CD4-positive, CD25-positive, alpha-beta regulatory T cell (primary cell): ENCODE measurements around the gene MBOAT1. TPM values are rescaled to one million over a fixed set of nuclear protein-coding genes. Genes with fewer than 3 reads are reported as not detected.

Experiments
- ATAC-seq, 2 donors: fragments of 150-1000 bp; cut with Tn5 transposase; one replicate each; pipeline ENCODE4 v1.10.0; 2021; ENCODE audit warnings: low read depth in 2 of 2, moderate number of reproducible peaks in 2 of 2, moderate library complexity in 1 of 2
- DNase-seq, 3 donors: peaks; one replicate each; pipeline versions ENCODE4 v3.0.0 to v3.0.0-alpha.2; 2012 to 2022; ENCODE audit warnings: mixed read lengths in 1 of 3
- H3K27ac ChIP-seq: one replicate; pipeline ENCODE4 v1.7.0; 2013; ENCODE audit warnings: mild to moderate bottlenecking, low read length; ENCODE audit not compliant: insufficient read depth, poor library complexity, severe bottlenecking
- H3K27me3 ChIP-seq: one replicate; pipeline ENCODE4 v1.7.0; 2013; ENCODE audit warnings: low read length; ENCODE audit not compliant: control insufficient read depth, insufficient read depth
- H3K36me3 ChIP-seq: one replicate; pipeline ENCODE4 v1.7.0; 2013; ENCODE audit warnings: mild to moderate bottlenecking, low read length, moderate library complexity; ENCODE audit not compliant: control insufficient read depth, insufficient read depth
- H3K4me1 ChIP-seq: 2 replicates; pipeline ENCODE4 v1.7.0; 2013; ENCODE audit warnings: mild to moderate bottlenecking, low read length; ENCODE audit not compliant: insufficient read depth, control insufficient read depth, poor library complexity, severe bottlenecking
- H3K4me3 ChIP-seq: one replicate; pipeline ENCODE4 v1.7.0; 2013; ENCODE audit warnings: low read depth, mild to moderate bottlenecking, low read length, moderate library complexity
- H3K9me3 ChIP-seq, 2 experiments: 1 replicate in 1 of 2; 2 replicates in 1 of 2; pipeline ENCODE4 v1.7.0; 2013; ENCODE audit warnings: low read length in 2 of 2, mild to moderate bottlenecking in 1 of 2, moderate library complexity in 1 of 2; ENCODE audit not compliant: control insufficient read depth in 2 of 2
- H3K27ac Mint-ChIP-seq, 3 donors: one replicate each; pipeline ENCODE4 v1.8.0; 2020 to 2022; ENCODE audit warnings: mild to moderate bottlenecking in 3 of 3, mixed read lengths in 3 of 3, moderate library complexity in 2 of 3
- H3K27me3 Mint-ChIP-seq: one replicate; pipeline ENCODE4 v1.8.0; 2022; ENCODE audit warnings: mild to moderate bottlenecking, mixed read lengths
- H3K36me3 Mint-ChIP-seq: one replicate; pipeline ENCODE4 v1.8.0; 2020; ENCODE audit warnings: mixed read lengths
- H3K4me1 Mint-ChIP-seq, 4 donors: one replicate each; pipeline ENCODE4 v1.8.0; 2020 to 2022; ENCODE audit warnings: mixed read lengths in 4 of 4, mild to moderate bottlenecking in 1 of 4
- H3K4me3 Mint-ChIP-seq, 4 donors: one replicate each; pipeline ENCODE4 v1.8.0; 2020 to 2022; ENCODE audit warnings: mild to moderate bottlenecking in 4 of 4, mixed read lengths in 4 of 4, moderate library complexity in 3 of 4
- H3K9me3 Mint-ChIP-seq, 7 donors: one replicate each; pipeline ENCODE4 v1.8.0; 2020 to 2022; ENCODE audit warnings: mixed read lengths in 7 of 7, mild to moderate bottlenecking in 3 of 7, moderate library complexity in 2 of 7
- polyA plus RNA-seq, 4 donors: library from polyadenylated mRNA; unstranded; fragments of 300-500 nt; fragmentation: Illumina TruSeq; gene quantifications; one replicate each; pipeline ENCODE4 v1.2.3, GENCODE V29; 2021
- total RNA-seq: library from RNA; stranded (reverse); gene quantifications from one replicate; pipeline ENCODE4 v1.2.3, GENCODE V29; 2022

MBOAT1 gene
- total and polyA plus RNA-seq, 5 donors from 2014 or later, result 3.6 to 26.4 (median 6.0) TPM

- Histone ChIP-seq H3K4me3 (no peak overlapping the region), H3K36me3 (peaks cover 58% of the 10 kb centered on the region), H3K4me1 (no peaks in the 10 kb centered on the region), H3K27me3 (no peaks in the 10 kb centered on the region), H3K9me3 (no peaks in the 10 kb centered on the region), H3K27ac (no peak overlapping the region)
- DNase-seq (no peak), ATAC-seq (no peak)
- peaks cover 50% of the 10 kb centered on the region for H3K36me3 Mint-ChIP-seq
- no peaks in the 10 kb centered on the region for H3K9me3 Mint-ChIP-seq
- no peaks in the 10 kb centered on the region for H3K27me3 Mint-ChIP-seq
- peaks cover 0 to 2% (median 0%) of the 10 kb centered on the region in 4 donors for H3K4me1 Mint-ChIP-seq
- no peak overlapping the region for H3K27ac Mint-ChIP-seq
- H3K4me3 Mint-ChIP-seq, result no peak overlapping the region
Observed at GRCh38 chr6:20113649-20114224, 98.5 kb downstream of the MBOAT1 start.

DNA sequence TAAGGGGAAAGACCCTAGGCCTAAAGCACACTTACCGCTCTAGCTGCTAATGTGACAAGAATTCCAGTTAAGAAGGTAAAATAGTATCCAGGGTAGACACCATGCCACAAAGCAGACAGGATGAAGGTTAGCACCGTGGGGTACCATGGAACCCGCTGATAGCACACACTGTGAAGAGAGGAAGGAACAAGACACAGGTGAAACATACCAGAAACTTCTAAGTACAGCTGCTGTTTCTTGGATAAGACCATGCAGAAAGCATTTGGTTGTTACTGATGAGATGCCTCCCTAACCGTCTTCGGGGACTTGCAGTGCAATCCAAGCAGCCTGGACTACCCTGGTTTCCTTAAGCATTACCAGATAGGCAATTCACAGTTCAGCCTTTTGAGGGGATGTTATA lies 99.4 kb downstream of the MBOAT1 start:
- Mint-ChIP-seq H3K9me3 (no peaks in the 10 kb centered on the region), H3K4me1 (peaks cover 0 to 2% (median 0%) of the 10 kb centered on the region in 4 donors), H3K36me3 (peaks cover 52% of the 10 kb centered on the region), H3K27me3 (no peaks in the 10 kb centered on the region), H3K4me3 (no peak overlapping the region), H3K27ac (no peak overlapping the region)
- Histone ChIP-seq H3K27ac (no peak overlapping the region), H3K36me3 (peaks cover 61% of the 10 kb centered on the region), H3K27me3 (no peaks in the 10 kb centered on the region), H3K4me1 (no peaks in the 10 kb centered on the region), H3K9me3 (no peaks in the 10 kb centered on the region), H3K4me3 (no peak overlapping the region)
- ATAC-seq, result no peak
- no peak for DNase-seq

DNA sequence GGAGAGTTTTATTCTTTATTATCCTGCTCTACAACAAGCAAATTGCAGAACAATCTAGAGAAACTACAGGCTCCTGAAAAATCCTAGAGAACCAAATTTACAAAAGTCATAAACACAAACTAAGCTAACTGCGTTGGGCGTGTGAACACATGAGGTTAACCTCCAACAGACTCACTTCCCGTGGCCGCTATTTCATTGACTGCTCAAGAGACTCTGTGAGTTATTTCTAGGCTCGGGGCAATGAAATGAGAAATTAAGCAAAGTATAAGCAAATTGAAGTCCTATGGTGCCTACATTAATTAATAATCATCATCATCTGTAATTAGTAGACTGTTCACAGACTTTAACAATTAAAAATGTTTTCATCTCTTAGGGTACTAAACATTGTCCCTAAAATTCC lies 100.0 kb downstream of the MBOAT1 start:
- peaks cover 0 to 2% (median 0%) of the 10 kb centered on the region in 4 donors for H3K4me1 Mint-ChIP-seq
- no peak overlapping the region for H3K27ac ChIP-seq
- H3K27me3 Mint-ChIP-seq, result no peaks in the 10 kb centered on the region
- no peaks in the 10 kb centered on the region for H3K9me3 ChIP-seq
- H3K27me3 ChIP-seq, result no peaks in the 10 kb centered on the region
- H3K36me3 Mint-ChIP-seq, result peaks cover 50% of the 10 kb centered on the region
- no peak overlapping the region for H3K4me3 Mint-ChIP-seq
- peaks cover 59% of the 10 kb centered on the region for H3K36me3 ChIP-seq
- H3K27ac Mint-ChIP-seq, result no peak overlapping the region
- H3K9me3 Mint-ChIP-seq, result no peaks in the 10 kb centered on the region
- DNase-seq (no peak), ATAC-seq (no peak)
- H3K4me1 ChIP-seq, result no peaks in the 10 kb centered on the region
- no peak overlapping the region for H3K4me3 ChIP-seq

DNA sequence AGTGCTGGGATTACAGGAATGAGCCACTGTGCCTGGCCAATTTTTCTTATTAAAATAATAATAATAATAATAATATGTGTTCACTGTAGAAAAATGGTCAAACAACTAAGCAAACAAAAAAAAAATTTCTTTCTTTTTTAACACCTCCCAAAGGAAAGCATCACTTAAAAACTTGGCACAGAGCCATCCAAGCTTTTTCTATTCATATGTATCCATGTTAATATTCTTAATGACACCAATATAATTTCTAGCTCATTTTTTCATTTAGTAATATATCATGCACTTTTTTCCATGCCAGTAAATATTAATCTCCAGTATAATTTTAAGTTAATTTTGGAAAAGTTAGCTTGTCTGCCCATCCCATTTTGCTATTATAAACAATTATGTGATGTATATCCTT lies 101.8 kb downstream of the MBOAT1 start:
- ATAC-seq (no peak), DNase-seq (no peak)
- Histone ChIP-seq H3K36me3 (peaks cover 57% of the 10 kb centered on the region), H3K27me3 (no peaks in the 10 kb centered on the region), H3K4me3 (no peak overlapping the region), H3K27ac (no peak overlapping the region), H3K9me3 (no peaks in the 10 kb centered on the region), H3K4me1 (no peaks in the 10 kb centered on the region)
- Mint-ChIP-seq H3K4me1 (peaks cover 0 to 2% (median 0%) of the 10 kb centered on the region in 4 donors), H3K27me3 (no peaks in the 10 kb centered on the region), H3K4me3 (no peak overlapping the region), H3K36me3 (peaks cover 47% of the 10 kb centered on the region), H3K9me3 (no peaks in the 10 kb centered on the region), H3K27ac (no peak overlapping the region)

DNA sequence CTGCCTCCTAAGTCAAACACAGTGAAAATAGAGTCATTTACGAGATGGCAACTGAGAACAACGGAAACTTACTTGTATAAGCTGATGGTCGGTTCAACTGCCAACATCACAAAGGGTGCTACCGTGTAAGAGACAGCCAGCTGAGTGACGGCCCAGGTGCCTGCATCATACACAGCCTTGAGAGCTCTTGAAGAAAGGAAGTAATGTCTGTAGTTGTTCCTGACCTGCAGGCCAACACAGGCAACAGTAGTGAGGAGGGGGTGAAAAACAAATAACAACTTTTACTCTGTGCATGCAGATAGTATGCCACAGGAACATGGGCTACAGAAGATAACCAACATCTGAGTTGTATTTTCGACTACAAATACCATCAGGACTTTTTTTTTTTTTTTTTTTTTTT lies 102.7 kb downstream of the MBOAT1 start:
- H3K27me3 Mint-ChIP-seq, result no peaks in the 10 kb centered on the region
- H3K4me1 Mint-ChIP-seq, result peaks cover 0 to 2% (median 0%) of the 10 kb centered on the region in 4 donors
- H3K36me3 Mint-ChIP-seq, result peaks cover 43% of the 10 kb centered on the region
- ATAC-seq (no peak), DNase-seq (no peak)
- no peaks in the 10 kb centered on the region for H3K9me3 ChIP-seq
- no peaks in the 10 kb centered on the region for H3K4me1 ChIP-seq
- peak overlapping the region in 1 of 3 donors; percentile 30 for H3K27ac Mint-ChIP-seq
- H3K4me3 ChIP-seq, result no peak overlapping the region
- no peaks in the 10 kb centered on the region for H3K9me3 Mint-ChIP-seq
- no peak overlapping the region for H3K27ac ChIP-seq
- no peak overlapping the region for H3K4me3 Mint-ChIP-seq
- peaks cover 49% of the 10 kb centered on the region for H3K36me3 ChIP-seq
- H3K27me3 ChIP-seq, result no peaks in the 10 kb centered on the region

- Mint-ChIP-seq H3K9me3 (no peaks in the 10 kb centered on the region), H3K4me3 (no peak overlapping the region), H3K27me3 (no peaks in the 10 kb centered on the region), H3K36me3 (peaks cover 36% of the 10 kb centered on the region), H3K4me1 (no peaks in the 10 kb centered on the region), H3K27ac (no peak overlapping the region)
- Histone ChIP-seq H3K4me1 (no peaks in the 10 kb centered on the region), H3K9me3 (no peaks in the 10 kb centered on the region), H3K27me3 (no peaks in the 10 kb centered on the region), H3K36me3 (peaks cover 47% of the 10 kb centered on the region), H3K4me3 (no peak overlapping the region), H3K27ac (no peak overlapping the region)
- ATAC-seq (no peak), DNase-seq (no peak)
Observed at GRCh38 chr6:20105838-20106237, 106.4 kb downstream of the MBOAT1 start.

- Histone ChIP-seq H3K4me1 (no peaks in the 10 kb centered on the region), H3K9me3 (no peaks in the 10 kb centered on the region), H3K27me3 (no peaks in the 10 kb centered on the region), H3K4me3 (no peak overlapping the region), H3K36me3 (peaks cover 48% of the 10 kb centered on the region), H3K27ac (no peak overlapping the region)
- H3K36me3 Mint-ChIP-seq, result peaks cover 37% of the 10 kb centered on the region
- H3K27me3 Mint-ChIP-seq, result no peaks in the 10 kb centered on the region
- DNase-seq, result no peak
- H3K4me3 Mint-ChIP-seq, result no peak overlapping the region
- ATAC-seq, result no peak
- no peaks in the 10 kb centered on the region for H3K9me3 Mint-ChIP-seq
- no peaks in the 10 kb centered on the region for H3K4me1 Mint-ChIP-seq
- no peak overlapping the region for H3K27ac Mint-ChIP-seq
Observed at GRCh38 chr6:20104696-20105095, 107.6 kb downstream of the MBOAT1 start.

GRCh38 chr6:20102397-20103073 lies 109.7 kb downstream of the MBOAT1 start:
- ATAC-seq (no peak), DNase-seq (no peak)
- Mint-ChIP-seq H3K4me3 (no peak overlapping the region), H3K9me3 (no peaks in the 10 kb centered on the region), H3K27ac (no peak overlapping the region), H3K36me3 (peaks cover 22% of the 10 kb centered on the region), H3K27me3 (no peaks in the 10 kb centered on the region), H3K4me1 (no peaks in the 10 kb centered on the region)
- Histone ChIP-seq H3K36me3 (peaks cover 32% of the 10 kb centered on the region), H3K4me1 (no peaks in the 10 kb centered on the region), H3K27me3 (no peaks in the 10 kb centered on the region), H3K27ac (no peak overlapping the region), H3K9me3 (no peaks in the 10 kb centered on the region), H3K4me3 (no peak overlapping the region)
